Head of caudate nucleus (tissue), 42 donors: ENCODE measurements around the gene CRP.
"Not testable (repeated sequence)": the region's sequence is repeated elsewhere in the genome, so short reads cannot be mapped to it uniquely, and the experiment has no call there.

Experiments used
- DNase-seq, 42 donors: peaks; one replicate each; pipeline versions ENCODE4 v3.0.0 to v3.0.0-alpha.2; 2020 to 2021; ENCODE audit warnings: mixed read lengths in 7 of 42
- intact Hi-C: fragments of 100-400 bp; cut with DNase I; formaldehyde crosslinking; loops from one replicate; pipeline ENCODE4 v1.15.0; 2022

CRP gene

DNA sequence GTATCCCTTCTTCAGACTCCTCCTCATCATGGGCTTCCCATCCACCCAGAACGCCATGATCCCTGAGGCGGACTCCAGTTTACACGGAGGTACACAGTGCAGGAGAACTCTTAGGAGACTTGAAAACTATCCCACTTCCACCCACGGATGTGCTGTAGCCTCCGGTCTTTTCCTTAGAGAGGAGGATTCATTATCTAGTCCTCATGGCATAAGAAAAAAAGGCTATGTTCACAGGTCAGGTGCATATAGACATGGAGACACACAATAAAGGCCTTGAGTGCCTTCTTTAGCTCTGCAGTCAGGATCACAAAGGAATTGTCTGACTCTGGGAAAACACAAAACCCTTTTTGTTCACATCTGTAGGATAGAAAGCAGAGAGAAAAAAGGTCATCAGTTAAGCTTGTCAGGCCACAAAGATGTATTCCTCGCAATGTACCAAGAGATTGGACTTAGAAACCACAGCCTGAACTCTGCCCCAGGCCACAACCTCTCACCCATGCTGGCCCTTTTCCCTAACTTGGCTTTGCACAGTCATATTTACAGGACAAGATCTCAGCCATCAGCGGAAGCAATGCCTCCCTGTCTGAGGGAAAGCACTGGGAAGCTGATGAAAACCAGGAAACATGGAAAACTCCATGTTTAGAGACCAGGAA, 9.0 kb downstream of the CRP start:
- DNase-seq, result peak in 3 of 42 donors; percentile 3 to 22 (median 5)
- intact Hi-C loops, result no loop called here

- DNase-seq, result no peak
- intact Hi-C loops, result no loop called here
Observed at GRCh38 chr1:159704481-159704880, 9.9 kb downstream of the CRP start.

DNA sequence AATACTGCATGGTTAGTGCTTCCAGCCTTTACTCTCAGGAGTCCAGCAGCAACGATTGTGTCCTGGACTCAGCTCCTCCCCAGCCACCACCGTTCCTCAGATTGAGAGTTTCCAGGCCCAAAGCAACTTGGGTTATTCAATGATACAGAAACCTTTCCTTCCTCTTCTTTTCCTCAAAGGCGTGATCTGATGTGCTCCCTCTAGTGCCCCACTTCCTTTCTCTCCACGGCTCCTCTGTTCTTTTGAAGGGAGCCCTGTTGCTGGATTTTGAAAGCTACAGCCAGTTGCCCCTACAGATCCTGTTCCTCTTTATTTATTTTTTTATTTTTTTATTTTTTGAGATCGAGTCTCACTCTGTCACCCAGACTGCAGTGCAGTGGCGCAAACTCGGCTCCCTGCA, 14.1 kb downstream of the CRP start:
- no peak for DNase-seq
- intact Hi-C loops, result no loop called here

DNA sequence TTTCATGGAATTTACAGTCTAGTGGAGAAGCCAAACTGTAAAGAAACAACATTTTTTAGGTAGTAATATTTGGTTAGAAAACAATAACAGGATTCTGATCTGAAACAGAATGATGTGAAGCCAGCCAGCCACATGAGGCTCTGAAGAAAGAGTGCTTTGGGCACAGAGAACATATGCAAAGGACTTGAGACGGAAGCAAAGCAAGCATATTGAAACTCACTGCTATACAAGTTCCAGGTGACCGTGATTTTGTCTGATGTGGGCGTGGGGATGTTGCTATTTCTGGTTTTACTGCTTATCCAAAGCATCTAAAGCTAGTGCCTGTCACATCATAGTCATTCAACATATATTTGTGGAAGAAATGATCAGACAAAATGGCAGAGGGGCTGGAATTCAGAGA, 14.7 kb downstream of the CRP start:
- intact Hi-C loops, result no loop called here
- no peak for DNase-seq

- intact Hi-C loops, result no loop called here
- no peak for DNase-seq
Observed at GRCh38 chr1:159699246-159699645, 15.1 kb downstream of the CRP start.

DNA sequence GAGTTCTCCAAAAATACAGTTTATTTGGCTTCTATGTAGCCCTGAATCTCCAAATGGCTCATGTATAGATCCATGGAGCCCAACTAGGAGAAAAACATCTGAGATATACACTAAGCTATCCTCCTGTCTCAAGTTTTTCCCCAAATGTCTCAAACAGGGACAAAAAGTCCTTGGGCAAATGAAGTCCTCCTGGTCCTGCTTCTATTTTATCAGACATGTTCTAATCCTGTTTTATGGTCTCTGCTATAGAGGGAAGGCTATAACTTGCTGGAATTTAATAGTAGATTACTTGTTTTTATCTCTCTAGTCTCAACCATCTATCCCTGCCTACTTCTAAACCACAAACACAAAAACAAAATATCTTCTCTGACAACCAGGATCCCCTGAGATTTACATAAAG, 26.9 kb downstream of the CRP start:
- intact Hi-C loops, result no loop called here
- DNase-seq, result no peak

- intact Hi-C loops, result no loop called here
- DNase-seq, result no peak
Observed at GRCh38 chr1:159686599-159687299, 27.6 kb downstream of the CRP start.

DNA sequence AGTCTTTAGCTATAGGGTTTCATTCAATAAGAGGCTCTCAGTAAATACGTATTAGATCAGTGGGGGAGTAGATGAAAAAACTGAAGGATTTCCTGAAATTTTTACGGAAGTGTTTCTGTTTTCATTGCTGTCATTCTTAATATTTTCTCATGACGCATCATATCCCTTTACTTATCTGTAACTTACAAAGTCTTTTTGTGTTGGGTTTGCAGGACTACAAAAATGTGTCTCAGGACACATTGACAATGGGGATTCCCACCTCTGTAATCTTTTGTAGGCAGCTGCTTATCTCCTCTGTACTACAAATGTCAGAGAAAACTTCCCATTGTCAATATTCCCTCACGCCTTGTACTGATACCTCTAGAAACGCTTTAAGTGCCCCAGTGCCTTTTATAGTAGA, 35.5 kb downstream of the CRP start:
- intact Hi-C loops, result no loop called here
- DNase-seq, result no peak

DNA sequence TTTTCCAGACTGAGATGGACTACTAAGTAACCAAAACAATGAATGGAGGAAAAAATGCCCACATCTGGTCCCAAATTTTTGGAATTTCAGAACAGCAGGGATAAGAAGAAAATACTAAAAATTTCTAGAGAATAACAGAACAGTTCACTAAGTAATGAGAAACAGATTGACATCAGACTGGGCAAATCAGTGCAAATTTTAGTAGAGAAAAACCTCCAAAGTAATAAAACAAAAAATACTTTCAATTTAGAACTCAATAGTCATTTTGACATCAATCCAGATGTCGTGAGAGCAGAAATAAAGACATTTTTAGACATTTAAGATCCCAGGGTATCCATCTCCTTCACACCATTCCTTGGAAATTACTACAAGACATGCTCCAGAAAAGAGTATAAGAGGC, 39.3 kb downstream of the CRP start:
- DNase-seq, result no peak
- intact Hi-C loops, result no loop called here

DNA sequence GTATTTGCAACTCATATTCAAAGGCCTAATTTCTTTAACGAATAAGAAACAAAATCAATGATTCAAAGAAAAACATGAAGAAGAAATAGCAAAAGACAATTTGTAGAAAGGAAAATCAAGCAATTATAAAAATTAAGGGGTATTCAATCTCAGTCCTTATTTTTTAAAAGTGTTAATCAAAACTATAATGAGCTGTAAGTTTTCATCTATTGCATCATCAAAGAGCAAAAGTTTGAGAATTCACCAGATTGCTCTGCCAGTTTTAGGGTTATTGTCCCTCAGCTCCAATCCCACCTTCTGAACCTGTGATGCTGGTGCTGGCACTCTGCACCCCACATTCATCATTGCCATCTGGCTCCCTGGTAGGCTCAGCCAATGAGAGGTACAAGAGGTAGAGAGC, 42.0 kb downstream of the CRP start:
- intact Hi-C loops, DNase-seq: not testable (repeated sequence)

GRCh38 chr1:159669338-159669737, 45.1 kb downstream of the CRP start:
- intact Hi-C loops, result no loop called here
- no peak for DNase-seq

DNA sequence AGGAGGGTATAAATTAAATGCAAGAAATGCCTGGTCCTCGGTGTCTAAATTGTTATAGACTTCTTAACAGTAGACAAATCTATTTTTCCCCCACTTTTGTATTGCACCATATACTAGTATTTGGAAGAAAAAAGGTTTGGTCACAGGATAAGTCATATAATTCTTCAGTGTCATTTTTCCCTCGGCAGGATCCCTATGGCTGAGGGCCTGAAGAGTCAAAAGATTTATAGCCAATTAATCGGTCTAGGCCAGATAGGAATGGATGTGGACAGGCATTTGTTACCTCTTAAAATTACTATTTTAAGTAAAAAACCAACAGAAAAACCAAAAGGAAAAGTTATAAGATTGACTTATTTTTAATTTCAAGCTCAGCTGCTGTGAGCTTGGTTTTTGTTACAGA, 45.6 kb downstream of the CRP start:
- intact Hi-C loops, result no loop called here

GRCh38 chr1:159664247-159664646, 50.1 kb downstream of the CRP start:
- no peak for DNase-seq
- intact Hi-C loops, result no loop called here

More for the DNA sequence above, 45.6 kb downstream of the CRP start:
- DNase-seq, result no peak

GRCh38 chr1:159663552-159663951, 50.8 kb downstream of the CRP start:
- intact Hi-C loops, result no loop called here
- no peak for DNase-seq
